T-helper 9 cell (primary cell): ENCODE data around the gene ERP27.

Experiments
- DNase-seq: peaks from one replicate; pipeline ENCODE4 v3.0.0-alpha.2; 2020

The ERP27 gene

GRCh38 chr12:14959463-14959862 is 21.1 kb upstream of the ERP27 start:
- DNase-seq, result no peak

GRCh38 chr12:14959126-14959440 is 20.7 kb upstream of the ERP27 start:
- DNase-seq, result no peak

DNA sequence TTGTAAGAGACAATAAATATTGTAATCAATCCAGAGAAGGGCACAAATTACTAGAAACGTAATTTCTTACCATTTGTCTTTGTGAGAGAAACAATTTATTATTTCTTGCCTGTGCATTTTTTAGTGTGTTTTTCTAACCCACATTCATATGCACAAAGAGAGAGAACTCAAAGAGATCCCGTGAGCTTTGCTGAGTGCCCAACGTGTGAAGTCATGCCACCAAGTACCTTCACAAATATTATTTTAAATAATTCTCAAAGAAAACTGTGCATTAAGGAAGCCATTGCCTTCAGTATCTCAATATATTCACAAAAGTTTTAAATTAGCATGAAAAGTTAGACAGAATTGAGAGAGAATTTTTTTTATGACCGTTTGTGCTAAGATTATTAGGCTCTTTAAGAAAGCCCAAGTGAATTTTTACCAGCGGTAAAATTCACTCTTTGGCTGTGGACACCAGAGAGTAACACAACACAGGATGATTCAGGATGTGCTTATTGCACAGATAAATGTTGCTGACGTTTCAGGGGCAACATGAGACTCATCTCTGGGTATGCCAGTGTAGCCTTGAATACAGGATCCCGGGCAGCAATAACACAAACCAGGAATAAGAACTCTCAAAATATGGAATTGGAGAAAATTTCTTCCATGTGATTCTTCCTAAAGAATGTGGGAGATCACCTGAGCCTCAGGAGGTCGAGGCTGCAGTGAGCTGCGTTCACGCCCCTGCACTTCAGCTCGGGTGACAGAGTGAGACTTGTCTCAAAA is 20.2 kb upstream of the ERP27 start:
- DNase-seq, result no peak

DNA sequence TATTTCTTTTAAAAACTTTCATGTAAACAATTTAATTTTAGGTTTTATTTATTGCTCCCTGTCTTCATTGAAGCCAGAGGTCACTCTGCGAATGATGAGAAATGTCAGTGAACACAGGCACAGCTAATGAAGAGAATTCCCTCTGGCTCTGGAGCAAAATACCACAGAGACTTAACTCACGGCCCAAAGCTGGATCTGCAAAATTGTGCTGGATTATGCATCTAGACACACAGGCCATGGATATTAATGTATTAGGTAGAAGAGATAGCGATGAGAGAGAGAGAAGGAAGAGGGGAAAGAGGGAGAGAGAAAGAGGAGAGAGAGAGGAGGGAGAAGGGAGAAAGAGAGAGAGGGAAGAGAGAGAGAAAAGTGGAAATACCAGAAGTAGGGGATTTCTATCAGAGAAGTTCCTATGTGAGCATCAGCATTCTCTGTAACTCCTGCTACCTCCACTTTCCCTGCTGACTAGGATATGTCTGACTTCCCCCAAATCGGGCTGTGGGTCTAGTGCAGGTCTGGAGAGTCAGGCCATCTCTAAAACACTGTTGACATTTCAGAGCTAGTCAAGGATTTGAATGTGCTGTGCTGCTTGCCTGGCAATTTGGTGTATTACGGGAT is 19.3 kb upstream of the ERP27 start:
- DNase-seq, result no peak

GRCh38 chr12:14956905-14957304 is 18.6 kb upstream of the ERP27 start:
- no peak for DNase-seq

DNA sequence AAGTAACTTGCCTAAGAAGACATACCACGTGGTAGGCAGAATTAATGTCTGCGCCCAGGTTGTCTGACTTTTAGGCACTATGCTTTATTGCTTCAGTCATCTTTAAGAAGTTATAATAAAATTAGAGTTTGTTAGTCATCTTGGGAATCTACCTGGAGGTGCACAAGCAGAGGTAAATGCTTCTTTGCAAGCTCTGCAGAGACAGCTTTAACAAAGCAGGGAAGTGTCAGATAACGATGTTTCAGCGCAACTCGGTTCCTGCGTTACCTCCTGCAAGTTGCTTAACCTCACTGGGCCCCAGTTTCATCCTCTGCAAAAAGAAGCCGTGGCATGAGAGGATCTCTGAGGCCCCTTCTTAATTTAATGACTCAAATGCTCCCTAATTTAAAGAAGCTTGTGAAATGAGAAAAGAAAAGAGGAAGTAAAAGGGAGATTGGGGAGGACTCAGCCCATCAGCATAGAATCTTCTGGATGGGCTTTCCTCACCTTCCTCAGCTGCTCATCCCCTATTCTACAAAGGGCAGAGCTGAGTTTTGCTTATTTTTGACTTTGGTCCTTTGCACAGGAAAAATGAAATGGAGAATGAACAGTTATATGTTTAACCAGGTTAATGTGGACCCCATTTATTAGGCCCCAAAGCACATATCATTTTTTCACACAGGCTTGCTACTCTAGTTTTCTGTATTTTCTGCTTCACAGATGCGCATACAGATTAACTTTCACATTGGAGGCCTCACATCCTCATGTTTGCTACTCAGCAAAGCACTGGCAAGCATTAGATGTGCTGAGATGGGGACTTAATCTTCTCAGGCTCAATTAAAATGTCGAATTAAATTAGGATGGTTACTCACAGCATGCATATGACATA is 17.9 kb upstream of the ERP27 start:
- no peak for DNase-seq

- DNase-seq, result no peak
Measured at GRCh38 chr12:14954269-14954668, 15.9 kb upstream of the ERP27 start.

DNA sequence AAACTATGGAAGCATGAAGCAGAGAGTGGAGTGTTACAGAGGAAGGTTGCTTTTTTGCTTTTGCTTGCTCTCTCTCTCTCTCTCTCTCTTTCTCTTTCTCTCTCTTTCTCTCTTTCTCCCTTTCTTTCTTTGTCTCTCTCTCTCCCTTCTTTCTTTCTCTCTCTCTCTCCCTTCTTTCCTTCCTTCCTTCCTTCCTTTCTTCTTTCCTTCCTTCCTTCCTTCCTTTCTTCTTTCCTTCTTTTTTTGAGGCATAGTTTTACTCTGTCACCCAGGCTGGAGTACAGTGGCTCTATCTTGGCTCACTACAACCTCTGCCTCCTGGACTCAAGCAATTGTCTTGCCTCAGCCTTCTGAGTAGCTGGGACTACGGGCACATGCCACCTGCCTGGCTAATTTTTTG is 15.4 kb upstream of the ERP27 start:
- no peak for DNase-seq

- DNase-seq, result no peak
Measured at GRCh38 chr12:14952299-14952921, 14.1 kb upstream of the ERP27 start.

GRCh38 chr12:14951851-14952250 is 13.5 kb upstream of the ERP27 start:
- no peak for DNase-seq

- DNase-seq, result no peak
Measured at GRCh38 chr12:14950982-14951746, 12.8 kb upstream of the ERP27 start.

DNA sequence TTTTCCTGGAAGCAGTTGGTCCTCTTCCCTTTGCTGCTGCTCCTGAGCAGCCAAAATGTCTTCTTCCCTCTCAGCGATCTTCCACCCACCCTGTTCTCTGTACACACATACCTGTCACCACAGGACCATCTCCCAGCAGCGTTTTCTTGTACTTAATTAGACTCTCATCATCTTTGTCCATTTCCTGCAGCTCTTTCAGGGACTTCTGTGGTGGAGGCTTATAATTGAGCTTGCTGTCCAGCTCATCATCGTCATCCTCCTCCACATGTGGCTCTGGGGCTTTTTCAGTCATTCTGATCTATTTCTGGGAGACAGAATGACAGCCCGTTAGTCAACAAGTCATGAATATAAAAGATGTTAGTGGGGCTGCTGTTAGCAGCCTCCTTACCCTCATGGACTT is 12.1 kb upstream of the ERP27 start:
- no peak for DNase-seq

DNA sequence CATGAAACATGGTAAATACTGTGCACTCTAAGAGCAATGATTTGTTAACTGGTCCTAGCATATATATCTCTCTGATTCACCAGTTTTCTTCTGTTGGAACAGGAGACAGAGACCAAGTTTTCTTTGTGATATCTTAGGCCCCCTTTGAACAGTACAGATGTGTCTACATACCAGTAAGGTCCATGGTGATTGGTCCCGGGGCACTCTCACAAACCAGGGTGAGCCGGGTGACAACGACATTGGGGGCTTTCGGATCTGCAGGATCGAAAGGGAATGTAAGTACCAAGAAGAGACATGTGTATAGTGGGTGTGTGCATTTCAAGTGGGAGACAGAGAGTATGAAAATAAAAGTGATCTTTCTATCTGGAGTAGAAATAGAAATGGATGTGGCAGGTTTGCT is 11.3 kb upstream of the ERP27 start:
- no peak for DNase-seq

DNA sequence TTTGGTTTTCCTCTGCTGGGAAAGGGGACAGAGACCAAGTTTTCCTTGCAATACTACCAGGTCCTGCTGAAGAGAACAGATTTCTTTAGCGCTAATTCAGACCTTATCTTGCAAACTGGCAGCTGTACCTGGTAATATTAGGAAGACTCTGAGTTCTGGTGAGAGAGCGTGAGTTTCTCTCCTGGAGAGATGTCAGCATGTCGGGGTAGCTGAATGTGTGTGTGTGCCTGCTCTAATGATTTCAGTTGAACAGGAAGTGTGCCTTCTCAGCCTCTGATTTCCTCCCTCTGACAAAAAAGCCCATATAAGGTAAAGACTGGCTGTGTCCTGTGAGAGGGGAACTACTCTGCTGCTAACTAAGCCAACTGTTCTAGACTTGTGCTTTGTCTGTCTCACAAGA is 10.3 kb upstream of the ERP27 start:
- no peak for DNase-seq

DNA sequence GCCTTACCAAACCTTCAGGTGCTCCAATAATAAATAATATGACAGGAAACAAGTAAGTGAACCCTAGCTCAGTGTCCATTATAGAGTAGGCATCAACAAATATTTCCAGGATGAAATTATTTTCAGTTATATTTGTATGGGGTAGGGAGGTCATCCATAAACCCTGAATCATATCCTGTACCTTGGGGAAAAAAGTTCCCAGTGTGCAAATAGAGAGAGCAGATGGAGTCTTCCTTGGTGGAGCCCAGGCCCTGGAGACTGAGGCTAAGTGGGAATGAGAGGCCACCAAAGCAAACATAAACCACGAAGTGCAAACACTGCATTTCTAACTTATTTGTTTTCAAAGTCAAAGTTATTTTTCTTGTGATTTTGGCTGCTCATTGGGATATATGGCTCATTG is 8.5 kb upstream of the ERP27 start:
- no peak for DNase-seq

GRCh38 chr12:14946162-14946561 is 7.8 kb upstream of the ERP27 start:
- DNase-seq, result no peak

- DNase-seq, result no peak
Measured at GRCh38 chr12:14942196-14942931, 4.0 kb upstream of the ERP27 start.

- no peak for DNase-seq
Measured at GRCh38 chr12:14941369-14941768, 3.0 kb upstream of the ERP27 start.

- no peak for DNase-seq
Measured at GRCh38 chr12:14937689-14938088, 648 bp downstream of the ERP27 start.

GRCh38 chr12:14937014-14937413 is 1.3 kb downstream of the ERP27 start:
- no peak for DNase-seq

- DNase-seq, result no peak
Measured at GRCh38 chr12:14936224-14936861, 2.0 kb downstream of the ERP27 start.
